Activated T-cell treated with anti-CD3 and anti-CD28 coated beads, Interleukin-2, amount 50 U/mL, for 72 hours (primary cell): Measurements from ENCODE around the gene PTPN9. TPM values are rescaled to one million over a fixed set of nuclear protein-coding genes. Genes with fewer than 3 reads are reported as not detected.
A peak's percentile ranks its signal among the peaks of the same experiment; 100 is the strongest.
"Not testable (repeated sequence)": the region's sequence is repeated elsewhere in the genome, so short reads cannot be mapped to it uniquely, and the experiment has no call there.

Source experiments
- ATAC-seq, 2 donors: fragments of 150-1000 bp; cut with Tn5 transposase; replicated peaks in 1 of 2; 2 replicates each; pipeline ENCODE4 v1.10.0; 2021; ENCODE audit warnings: moderate library complexity in 2 of 2, mild to moderate bottlenecking in 1 of 2
- DNase-seq, 2 donors: peaks; one replicate each; pipeline ENCODE4 v3.0.0; 2021 to 2022; ENCODE audit warnings: mixed read lengths in 1 of 2
- H3K27ac Mint-ChIP-seq: one replicate; pipeline ENCODE4 v1.8.0; 2022; ENCODE audit warnings: mild to moderate bottlenecking, moderate library complexity, mixed read lengths
- H3K27me3 Mint-ChIP-seq: one replicate; pipeline ENCODE4 v1.8.0; 2022; ENCODE audit warnings: low read depth, mixed read lengths
- H3K36me3 Mint-ChIP-seq, 2 donors: one replicate each; pipeline ENCODE4 v1.8.0; 2022; ENCODE audit warnings: mixed read lengths in 2 of 2, mild to moderate bottlenecking in 1 of 2; ENCODE audit not compliant: insufficient read depth in 2 of 2
- H3K4me1 Mint-ChIP-seq: one replicate; pipeline ENCODE4 v1.8.0; 2022; ENCODE audit warnings: low read depth, mixed read lengths
- H3K4me3 Mint-ChIP-seq, 2 donors: one replicate each; pipeline ENCODE4 v1.8.0; 2022; ENCODE audit warnings: mild to moderate bottlenecking in 2 of 2, mixed read lengths in 2 of 2, moderate library complexity in 2 of 2
- H3K9me3 Mint-ChIP-seq, 2 donors: one replicate each; pipeline ENCODE4 v1.8.0; 2022; ENCODE audit warnings: mixed read lengths in 2 of 2
- total RNA-seq, 2 donors: library from RNA; stranded (reverse); gene quantifications; one replicate each; pipeline ENCODE4 v1.2.3, GENCODE V29; 2022

Gene PTPN9
- total RNA-seq, 2 donors from 2014 or later: 20.3 to 26.1 TPM

DNA sequence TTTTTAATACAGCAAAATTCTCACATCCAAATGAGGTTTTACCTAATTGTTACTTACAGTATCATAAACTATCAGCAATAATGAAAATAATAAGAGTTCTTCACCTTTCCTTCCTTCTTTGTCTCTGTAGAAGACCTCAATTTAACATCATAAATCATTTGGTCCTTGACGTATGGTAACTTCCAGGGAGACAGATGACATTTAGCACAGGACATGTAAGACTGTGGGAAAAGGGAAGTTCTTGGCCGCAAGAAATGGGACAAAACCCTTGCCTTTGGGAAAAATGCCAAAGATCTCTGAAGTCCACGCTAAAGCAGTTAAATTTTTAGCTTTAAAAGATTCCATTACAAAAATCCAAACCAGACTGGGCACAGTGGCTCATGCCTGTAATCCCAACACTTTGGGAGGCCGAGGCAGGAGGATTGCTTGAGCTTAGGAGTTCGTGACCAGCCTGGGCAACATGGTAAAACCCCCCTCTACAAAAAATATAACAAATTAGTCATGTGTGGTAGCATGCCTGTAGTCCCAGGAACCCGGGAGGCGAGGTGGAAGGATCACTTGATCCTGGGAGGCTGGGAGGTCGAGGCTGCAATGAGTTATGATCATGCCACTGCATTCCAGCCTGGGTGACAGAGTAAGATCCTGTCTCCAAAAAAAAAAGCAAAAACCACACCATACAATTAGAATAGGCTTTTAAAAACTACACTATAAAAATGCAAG, 8.8 kb downstream of the PTPN9 start:
- no peaks in the 10 kb centered on the region for H3K27me3 Mint-ChIP-seq
- H3K27ac Mint-ChIP-seq: no peak overlapping the region
- H3K9me3 Mint-ChIP-seq: no peaks in the 10 kb centered on the region
- ATAC-seq: no peak
- no peak for DNase-seq
- peaks cover 18% of the 10 kb centered on the region for H3K4me1 Mint-ChIP-seq
- H3K36me3 Mint-ChIP-seq: peaks cover 0 to 7% of the 10 kb centered on the region in 2 donors
- H3K4me3 Mint-ChIP-seq: no peak overlapping the region

DNA sequence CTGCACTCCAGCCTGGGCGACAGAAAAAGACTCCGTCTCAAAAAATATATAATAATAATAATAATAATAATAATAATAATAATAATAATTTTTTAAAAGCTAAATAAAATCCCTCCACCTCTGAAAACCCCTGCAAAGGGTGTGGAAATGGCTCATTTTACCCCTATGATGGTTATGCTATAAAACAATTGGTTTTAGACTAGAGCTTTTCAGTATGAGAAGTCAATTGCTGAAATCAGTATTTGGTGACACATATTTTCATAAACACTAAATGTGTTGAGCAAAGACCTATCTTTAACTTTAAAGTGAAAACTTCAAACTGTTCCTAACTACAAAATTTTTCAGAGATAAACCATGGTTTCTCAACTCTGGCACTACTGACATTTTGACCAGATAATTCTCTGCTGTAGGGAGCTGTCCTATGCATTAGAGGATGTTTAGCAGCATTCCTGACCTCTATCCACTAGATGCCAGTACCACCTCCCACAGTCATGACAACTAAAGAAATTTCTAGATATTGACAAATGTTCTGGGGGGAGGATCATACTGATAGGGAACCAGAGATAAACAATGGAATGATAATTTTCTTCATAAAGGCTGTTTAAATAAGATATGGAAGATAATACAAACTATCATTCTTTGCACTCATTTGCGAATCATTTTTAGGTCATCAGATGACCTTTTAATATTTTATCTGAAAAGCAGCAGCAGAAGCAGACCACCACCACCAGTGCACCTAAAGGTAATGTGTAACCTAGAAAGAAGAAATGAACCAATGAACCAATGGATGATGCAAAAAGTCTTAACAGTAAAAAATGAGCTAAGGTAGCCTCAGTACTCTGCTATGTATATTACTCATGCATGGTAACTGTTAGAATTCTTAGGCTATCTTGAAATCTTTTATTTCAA, 13.8 kb downstream of the PTPN9 start:
- no peak for DNase-seq
- Mint-ChIP-seq H3K36me3 (peaks cover 0 to 4% of the 10 kb centered on the region in 2 donors), H3K4me3 (peak overlapping the region in 1 of 2 donors; percentile 41), H3K27me3 (no peaks in the 10 kb centered on the region), H3K27ac (peak overlapping the region; percentile 54), H3K9me3 (no peaks in the 10 kb centered on the region), H3K4me1 (no peaks in the 10 kb centered on the region)
- ATAC-seq: peak; percentile 41 to 74

DNA sequence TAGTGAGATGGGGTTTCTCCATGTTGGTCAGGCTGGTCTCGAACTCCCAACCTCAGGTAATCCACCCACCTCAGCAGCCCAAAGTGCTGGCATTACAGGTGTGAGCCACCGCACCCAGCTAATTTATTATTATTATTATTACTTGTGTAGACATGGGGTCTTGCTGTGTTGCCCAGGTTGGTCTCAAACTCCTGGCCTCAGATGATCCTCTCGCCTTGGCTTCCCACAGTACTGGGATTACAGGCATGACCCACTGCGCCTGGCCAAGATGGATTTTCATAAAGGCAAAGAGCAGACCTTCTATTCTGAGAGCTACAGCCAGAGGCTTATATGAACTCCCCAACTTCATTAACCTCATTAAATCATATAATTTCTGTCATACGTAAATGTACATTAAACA, 17.2 kb downstream of the PTPN9 start:
- ATAC-seq (no peak), DNase-seq (no peak)
- Mint-ChIP-seq H3K4me1 (no peaks in the 10 kb centered on the region), H3K27me3 (no peaks in the 10 kb centered on the region), H3K36me3 (no peaks in the 10 kb centered on the region), H3K9me3 (no peaks in the 10 kb centered on the region), H3K4me3 (no peak overlapping the region), H3K27ac (no peak overlapping the region)

DNA sequence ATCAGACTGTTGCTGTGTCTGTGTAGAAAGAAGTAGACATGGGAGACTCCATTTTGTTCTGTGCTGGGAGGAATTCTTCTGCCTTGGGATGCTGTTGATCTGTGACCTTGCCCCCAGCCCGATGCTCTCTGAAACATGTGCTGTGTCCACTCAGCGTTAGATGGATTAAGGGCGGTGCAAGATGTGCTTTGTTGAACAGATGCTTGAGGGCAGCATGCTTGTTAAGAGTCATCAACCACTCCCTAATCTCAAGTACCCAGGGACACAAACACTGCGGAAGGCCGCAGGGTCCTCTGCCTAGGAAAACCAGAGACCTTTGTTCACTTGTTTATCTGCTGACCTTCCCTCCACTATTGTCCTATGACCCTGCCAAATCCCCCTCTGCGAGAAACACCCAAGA, 19.8 kb downstream of the PTPN9 start:
- not testable (repeated sequence) for H3K27me3 Mint-ChIP-seq, H3K27ac Mint-ChIP-seq, H3K36me3 Mint-ChIP-seq, ATAC-seq, H3K4me1 Mint-ChIP-seq, DNase-seq, H3K4me3 Mint-ChIP-seq, H3K9me3 Mint-ChIP-seq

DNA sequence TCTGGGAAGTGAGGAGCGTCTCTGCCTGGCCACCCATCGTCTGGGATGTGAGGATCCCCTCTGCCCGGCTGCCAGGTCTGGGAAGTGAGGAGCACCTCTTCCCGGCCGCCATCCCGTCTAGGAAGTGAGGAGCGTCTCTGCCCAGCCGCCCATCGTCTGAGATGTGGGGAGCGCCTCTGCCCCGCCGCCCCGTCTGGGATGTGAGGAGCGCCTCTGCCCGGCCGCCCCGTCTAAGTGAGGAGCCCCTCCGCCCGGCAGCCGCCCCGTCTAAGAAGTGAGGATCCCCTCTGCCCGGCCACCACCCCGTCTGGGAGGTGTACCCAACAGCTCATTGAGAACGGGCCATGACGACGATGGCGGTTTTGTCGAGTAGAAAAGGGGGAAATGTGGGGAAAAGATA, 20.2 kb downstream of the PTPN9 start:
- ATAC-seq, DNase-seq, H3K4me1 Mint-ChIP-seq, H3K36me3 Mint-ChIP-seq, H3K27ac Mint-ChIP-seq, H3K27me3 Mint-ChIP-seq, H3K4me3 Mint-ChIP-seq, H3K9me3 Mint-ChIP-seq: not testable (repeated sequence)

DNA sequence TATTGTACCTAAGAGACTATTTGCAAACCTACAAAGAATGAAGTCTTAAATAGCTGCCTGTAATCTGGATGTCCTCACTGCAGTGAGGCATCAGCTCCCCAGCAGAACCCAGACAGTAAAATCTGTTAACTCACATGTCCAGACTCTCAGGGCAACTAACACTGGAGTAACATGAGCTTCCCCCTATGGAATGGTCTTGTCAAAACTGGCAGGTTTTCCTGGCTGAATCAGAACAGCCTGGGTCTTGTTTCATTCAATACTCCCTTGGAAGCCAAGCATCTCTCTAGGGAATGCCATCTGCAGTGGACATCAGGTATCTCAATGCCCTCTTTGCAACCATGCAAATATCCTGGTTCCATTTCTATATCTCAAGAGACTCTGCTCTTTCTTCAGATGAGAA, 24.4 kb downstream of the PTPN9 start:
- H3K27me3 Mint-ChIP-seq: no peaks in the 10 kb centered on the region
- no peaks in the 10 kb centered on the region for H3K9me3 Mint-ChIP-seq
- H3K36me3 Mint-ChIP-seq: no peaks in the 10 kb centered on the region
- DNase-seq: no peak
- no peak overlapping the region for H3K4me3 Mint-ChIP-seq
- H3K4me1 Mint-ChIP-seq: no peaks in the 10 kb centered on the region
- no peak for ATAC-seq
- no peak overlapping the region for H3K27ac Mint-ChIP-seq

DNA sequence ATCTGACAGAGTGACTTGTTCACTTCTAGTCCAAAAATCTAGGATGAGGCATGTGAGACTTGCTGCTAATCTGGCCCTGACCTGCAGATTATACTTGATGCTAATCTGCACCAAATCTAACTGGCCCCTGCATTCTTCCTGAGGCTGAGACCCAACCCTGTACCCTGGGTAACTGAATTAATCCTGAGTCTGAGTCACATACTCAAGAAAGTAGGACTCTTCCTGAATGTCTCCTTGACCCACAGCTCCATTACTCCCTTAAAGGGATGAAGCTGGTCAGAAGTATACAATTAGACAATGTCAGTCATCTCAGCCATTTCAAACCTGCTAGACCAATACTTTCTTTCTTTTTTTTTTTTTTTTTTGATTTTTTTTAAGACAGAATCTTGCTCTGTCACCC, 25.5 kb downstream of the PTPN9 start:
- Mint-ChIP-seq H3K36me3 (no peaks in the 10 kb centered on the region), H3K4me1 (no peaks in the 10 kb centered on the region), H3K27ac (no peak overlapping the region), H3K27me3 (no peaks in the 10 kb centered on the region), H3K9me3 (no peaks in the 10 kb centered on the region), H3K4me3 (no peak overlapping the region)
- DNase-seq (no peak), ATAC-seq (no peak)

DNA sequence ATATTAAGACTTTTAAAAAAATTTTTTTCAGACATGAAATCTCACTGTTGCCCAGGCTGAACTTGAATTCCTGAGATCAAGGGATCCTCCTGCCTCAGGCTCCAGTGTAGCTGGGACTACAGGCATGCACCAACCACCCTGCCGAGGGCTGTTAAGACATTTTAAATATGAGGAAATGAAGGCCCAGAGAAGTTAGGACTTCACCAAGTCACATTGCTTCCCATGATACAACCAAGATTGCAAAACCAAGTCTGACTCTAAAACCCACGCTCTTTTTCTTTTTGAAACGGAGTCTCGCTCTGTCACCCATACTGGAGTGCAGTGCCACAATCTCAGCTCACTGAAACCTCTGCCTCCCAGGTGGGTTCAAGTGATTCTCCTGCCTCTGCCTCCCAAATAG, 28.0 kb downstream of the PTPN9 start:
- no peaks in the 10 kb centered on the region for H3K36me3 Mint-ChIP-seq
- H3K27me3 Mint-ChIP-seq: no peaks in the 10 kb centered on the region
- H3K9me3 Mint-ChIP-seq: no peaks in the 10 kb centered on the region
- DNase-seq (no peak), ATAC-seq (no peak)
- H3K27ac Mint-ChIP-seq: no peak overlapping the region
- H3K4me1 Mint-ChIP-seq: no peaks in the 10 kb centered on the region
- no peak overlapping the region for H3K4me3 Mint-ChIP-seq

DNA sequence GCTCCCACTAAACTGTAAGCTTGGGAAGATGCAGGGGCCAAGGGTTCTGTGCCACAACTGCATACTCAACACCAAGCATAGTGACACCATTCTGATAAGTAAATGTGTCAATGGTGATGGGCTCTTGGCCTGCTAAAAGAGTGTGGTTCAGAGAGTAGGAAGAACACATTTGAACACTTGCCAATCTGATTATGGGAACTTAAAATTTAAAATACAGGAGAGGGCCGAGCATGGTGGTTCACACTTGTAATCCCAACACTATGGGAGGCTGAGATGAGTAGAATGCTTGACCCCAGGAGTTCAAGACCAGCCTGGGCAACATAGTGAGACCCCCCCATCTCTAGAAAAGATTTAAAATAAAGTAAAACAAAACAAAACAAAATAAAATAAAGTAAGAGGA, 34.1 kb downstream of the PTPN9 start:
- H3K27ac Mint-ChIP-seq: peak overlapping the region; percentile 27
- H3K27me3 Mint-ChIP-seq: no peaks in the 10 kb centered on the region
- ATAC-seq: no peak
- H3K4me1 Mint-ChIP-seq: peaks cover 3% of the 10 kb centered on the region
- H3K9me3 Mint-ChIP-seq: no peaks in the 10 kb centered on the region
- peaks cover 2 to 7% of the 10 kb centered on the region in 2 donors for H3K36me3 Mint-ChIP-seq
- H3K4me3 Mint-ChIP-seq: no peak overlapping the region
- DNase-seq: no peak

DNA sequence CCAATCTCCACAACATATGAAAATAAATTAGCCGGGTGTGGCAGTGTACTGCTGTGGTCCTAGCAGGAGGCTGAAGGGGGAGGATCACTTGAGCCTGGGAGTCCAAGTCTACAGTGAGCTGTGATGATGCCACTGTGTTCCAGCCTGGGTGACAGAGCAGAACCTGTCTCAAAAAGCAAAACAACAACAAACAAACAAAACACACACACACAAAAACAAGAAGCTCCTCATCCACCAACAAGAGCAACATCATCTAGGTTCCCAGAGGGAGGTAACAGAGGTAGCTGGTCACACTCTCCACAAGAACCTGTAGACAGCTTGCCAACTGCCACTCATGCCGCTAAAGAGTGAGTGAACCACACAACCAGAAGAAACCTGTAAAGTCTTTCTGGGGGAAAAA, 34.8 kb downstream of the PTPN9 start:
- Mint-ChIP-seq H3K4me1 (peaks cover 5% of the 10 kb centered on the region), H3K9me3 (no peaks in the 10 kb centered on the region), H3K4me3 (no peak overlapping the region), H3K27me3 (no peaks in the 10 kb centered on the region), H3K36me3 (peaks cover 2 to 7% of the 10 kb centered on the region in 2 donors), H3K27ac (no peak overlapping the region)
- ATAC-seq (no peak), DNase-seq (no peak)

DNA sequence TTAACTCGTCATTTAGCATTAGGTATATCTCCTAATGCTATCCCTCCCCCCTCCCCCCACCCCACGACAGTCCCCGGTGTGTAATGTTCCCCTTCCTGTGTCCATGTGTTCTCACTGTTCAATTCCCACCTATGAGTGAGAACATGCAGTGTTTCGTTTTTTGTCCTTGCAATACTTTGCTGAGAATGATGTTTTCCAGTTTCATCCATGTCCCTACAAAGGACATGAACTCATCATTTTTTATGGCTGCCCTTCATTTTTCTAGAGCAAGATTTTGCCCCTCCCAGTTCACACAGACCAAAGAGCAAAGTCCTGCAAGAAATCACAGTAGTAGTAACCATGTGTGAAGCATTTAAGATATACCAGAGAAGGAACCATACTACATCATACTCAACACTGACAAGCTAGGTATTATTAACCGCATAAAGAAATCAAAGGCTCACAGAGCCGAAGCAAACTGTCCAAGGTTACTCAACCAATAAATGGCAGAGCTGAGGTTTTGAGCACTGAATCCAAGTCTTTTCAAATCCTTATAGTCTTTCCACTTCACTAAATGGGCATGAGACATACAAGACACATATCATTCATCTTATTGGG, 36.1 kb downstream of the PTPN9 start:
- not testable (repeated sequence) for H3K4me1 Mint-ChIP-seq, DNase-seq, H3K27me3 Mint-ChIP-seq, H3K27ac Mint-ChIP-seq, ATAC-seq, H3K9me3 Mint-ChIP-seq, H3K4me3 Mint-ChIP-seq, H3K36me3 Mint-ChIP-seq

DNA sequence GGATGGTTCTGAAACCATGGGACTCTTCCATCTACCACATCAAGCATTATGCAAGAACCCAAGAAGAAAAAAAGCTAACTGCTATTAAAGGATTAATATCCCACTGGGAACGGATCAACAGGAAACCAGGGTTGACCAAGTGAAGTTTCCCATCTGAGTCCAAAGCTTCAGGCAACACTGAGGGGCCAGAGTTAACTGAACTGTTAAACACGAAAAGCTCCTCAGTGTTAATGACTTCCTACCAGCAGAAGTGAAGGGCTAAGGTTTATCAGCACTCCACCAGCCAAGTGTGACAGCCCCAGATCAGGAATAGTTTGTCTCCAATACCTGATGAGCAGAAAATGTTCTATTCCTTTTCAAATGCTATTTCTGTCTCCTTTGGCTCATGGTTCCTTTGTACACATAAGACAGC, 36.7 kb downstream of the PTPN9 start:
- peaks cover 5% of the 10 kb centered on the region for H3K4me1 Mint-ChIP-seq
- H3K27ac Mint-ChIP-seq: no peak overlapping the region
- DNase-seq (no peak), ATAC-seq (no peak)
- no peak overlapping the region for H3K4me3 Mint-ChIP-seq
- no peaks in the 10 kb centered on the region for H3K9me3 Mint-ChIP-seq
- no peaks in the 10 kb centered on the region for H3K27me3 Mint-ChIP-seq
- H3K36me3 Mint-ChIP-seq: peaks cover 2 to 7% of the 10 kb centered on the region in 2 donors

DNA sequence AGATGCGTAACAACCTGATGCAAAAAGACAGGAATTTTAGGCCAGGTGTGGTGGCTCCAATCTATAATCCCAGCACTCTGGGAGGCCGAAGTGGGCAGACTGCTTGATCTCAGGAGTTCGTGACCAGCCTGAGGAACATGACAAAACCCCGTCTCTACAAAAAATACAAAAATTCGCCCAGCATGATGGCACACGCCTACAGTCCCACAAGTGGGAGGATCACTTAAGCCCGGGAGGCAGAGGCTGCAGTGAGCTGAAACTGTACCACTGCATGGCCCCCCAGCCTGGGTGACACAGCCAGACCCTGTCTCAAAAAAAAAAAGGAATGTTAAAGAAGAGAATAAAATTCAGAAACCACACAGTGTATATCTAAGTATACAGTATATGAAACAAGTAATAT, 40.7 kb downstream of the PTPN9 start:
- no peaks in the 10 kb centered on the region for H3K27me3 Mint-ChIP-seq
- H3K9me3 Mint-ChIP-seq: no peaks in the 10 kb centered on the region
- peaks cover 0 to 3% of the 10 kb centered on the region in 2 donors for H3K36me3 Mint-ChIP-seq
- no peak overlapping the region for H3K4me3 Mint-ChIP-seq
- H3K4me1 Mint-ChIP-seq: peaks cover 5% of the 10 kb centered on the region
- no peak overlapping the region for H3K27ac Mint-ChIP-seq
- DNase-seq (no peak), ATAC-seq (no peak)
